Measurements from ENCODE around the gene MUTYH.

DNA sequence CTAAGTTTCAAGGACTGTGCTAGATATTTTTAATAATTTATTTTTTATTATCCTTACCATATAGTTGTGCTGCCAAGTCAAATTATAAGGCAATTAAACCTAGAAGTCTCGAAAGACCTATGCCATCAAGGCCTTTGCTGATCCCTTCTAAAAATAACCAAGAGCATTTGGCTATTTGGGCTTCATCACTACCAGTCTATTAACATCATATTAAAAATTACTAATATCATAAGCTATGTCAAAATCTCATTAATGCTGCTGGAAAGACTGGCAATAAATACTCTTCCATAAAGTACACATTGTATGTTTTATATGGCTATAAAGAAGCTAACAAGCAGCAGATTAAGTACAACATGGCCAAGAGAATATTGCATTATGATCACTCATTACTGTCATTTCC is 43.0 kb upstream of the MUTYH start:
- no peak for TF ChIP-seq GATA3 (IDR thresholded peaks at IDR 0.05; ENCODE audit: low read depth, low read length)
- no peak for TF ChIP-seq GATA2 (IDR thresholded peaks at IDR 0.05; ENCODE audit: low read depth, low read length)

Data from SH-SY5Y (cell line).